GM19324 (cell line): ENCODE data around the gene HIP1.
"Not testable (repeated sequence)": the region's sequence is repeated elsewhere in the genome, so short reads cannot be mapped to it uniquely, and the experiment has no call there.

Experiments
- ATAC-seq: cut with Tn5 transposase; IDR thresholded peaks from one replicate; pipeline ENCODE4 v1.9.1; 2021; ENCODE audit warnings: mild to moderate bottlenecking, moderate library complexity; ENCODE audit not compliant: unreplicated experiment, low FRiP score

HIP1 gene

DNA sequence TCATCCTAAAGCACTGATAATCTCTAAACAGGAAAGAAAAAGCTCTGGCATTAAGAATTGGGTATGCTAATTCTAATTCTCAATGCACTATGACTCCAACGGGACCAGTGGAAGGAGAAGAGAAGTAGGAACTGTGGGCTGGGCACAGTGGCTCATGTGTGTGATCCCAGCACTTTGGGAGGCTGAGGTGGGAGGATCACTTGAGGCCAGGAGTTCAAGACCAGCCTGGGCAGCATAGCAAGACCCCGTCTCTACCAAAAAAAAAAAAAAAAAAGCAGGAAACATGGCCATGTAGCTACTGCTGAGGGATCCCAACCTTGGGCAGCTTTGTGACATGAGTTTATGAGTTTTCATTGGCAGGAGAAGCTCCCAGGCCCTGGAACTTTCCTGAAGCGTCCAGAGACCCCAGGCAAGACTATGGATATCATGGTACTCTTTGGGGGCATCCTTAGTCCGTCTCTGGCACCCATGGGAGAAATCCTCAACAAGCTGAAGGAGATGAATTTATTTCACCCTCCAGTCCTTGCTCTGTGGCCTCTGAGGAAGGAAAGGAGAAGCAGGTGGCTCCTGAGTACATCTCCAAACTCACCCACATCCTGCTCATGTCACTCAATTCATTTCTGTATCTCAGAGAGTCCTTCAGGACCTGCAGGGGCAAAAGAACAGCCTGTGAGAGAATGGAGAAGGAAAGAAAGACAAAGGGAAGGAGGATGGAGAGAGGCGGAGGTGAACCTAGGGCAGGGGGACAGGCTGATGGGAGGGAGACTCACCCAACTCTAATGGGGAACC is 147.1 kb downstream of the HIP1 start:
- no peak for ATAC-seq

DNA sequence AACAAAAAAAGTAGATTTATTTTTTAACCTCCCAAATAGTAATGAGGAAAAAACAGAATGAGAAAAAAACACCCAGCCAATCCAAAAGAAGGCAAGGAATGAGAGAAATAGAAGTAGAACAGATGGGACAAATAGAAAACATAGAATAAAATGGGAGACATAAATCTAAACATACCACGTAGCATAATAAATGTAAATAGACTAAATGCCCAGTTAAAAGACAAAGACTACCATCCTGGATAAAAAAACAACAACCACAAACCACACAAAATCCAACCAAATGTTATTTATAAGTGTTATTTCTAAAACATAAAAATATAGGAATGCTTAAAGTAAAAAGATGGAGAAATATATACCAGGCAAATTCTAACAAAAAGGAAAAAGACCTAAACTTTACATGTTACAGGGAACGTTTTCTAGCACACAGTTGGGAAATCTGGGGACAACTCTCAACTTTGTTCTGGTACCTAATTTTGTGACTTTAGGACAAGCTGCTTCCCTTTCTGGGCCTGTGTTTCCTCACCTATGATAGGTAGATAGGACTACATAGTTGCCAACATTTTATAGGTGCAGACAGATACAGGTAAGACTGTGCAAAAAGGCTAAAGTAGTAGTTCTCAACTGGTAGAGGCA is 148.3 kb downstream of the HIP1 start:
- ATAC-seq, result no peak

GRCh38 chr7:75584354-75584753 is 154.4 kb downstream of the HIP1 start:
- no peak for ATAC-seq

GRCh38 chr7:75583255-75583654 is 155.5 kb downstream of the HIP1 start:
- no peak for ATAC-seq

DNA sequence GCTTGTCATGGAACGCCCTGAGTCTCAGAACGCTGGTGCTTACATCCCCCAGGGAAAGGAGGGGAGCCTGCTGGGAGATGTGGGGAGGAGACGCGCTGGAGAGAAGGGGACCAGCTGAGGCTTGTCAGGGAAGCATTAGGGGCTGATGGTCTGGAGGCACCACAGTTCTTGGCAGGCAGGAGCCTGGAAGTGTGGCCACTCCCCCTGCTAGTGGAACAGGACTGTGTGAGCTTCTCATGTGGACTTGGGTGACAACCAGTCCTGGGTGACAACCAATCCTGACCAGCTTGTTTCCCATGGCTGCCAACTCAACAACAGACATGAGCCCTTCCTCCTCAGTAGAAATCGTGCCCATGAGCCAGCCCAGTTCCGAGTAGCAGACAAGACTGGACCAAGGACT is 158.8 kb downstream of the HIP1 start:
- ATAC-seq, result no peak

GRCh38 chr7:75578081-75578480 is 160.7 kb downstream of the HIP1 start:
- ATAC-seq, result no peak

- no peak for ATAC-seq
Measured at GRCh38 chr7:75575488-75576121, 163.1 kb downstream of the HIP1 start.

DNA sequence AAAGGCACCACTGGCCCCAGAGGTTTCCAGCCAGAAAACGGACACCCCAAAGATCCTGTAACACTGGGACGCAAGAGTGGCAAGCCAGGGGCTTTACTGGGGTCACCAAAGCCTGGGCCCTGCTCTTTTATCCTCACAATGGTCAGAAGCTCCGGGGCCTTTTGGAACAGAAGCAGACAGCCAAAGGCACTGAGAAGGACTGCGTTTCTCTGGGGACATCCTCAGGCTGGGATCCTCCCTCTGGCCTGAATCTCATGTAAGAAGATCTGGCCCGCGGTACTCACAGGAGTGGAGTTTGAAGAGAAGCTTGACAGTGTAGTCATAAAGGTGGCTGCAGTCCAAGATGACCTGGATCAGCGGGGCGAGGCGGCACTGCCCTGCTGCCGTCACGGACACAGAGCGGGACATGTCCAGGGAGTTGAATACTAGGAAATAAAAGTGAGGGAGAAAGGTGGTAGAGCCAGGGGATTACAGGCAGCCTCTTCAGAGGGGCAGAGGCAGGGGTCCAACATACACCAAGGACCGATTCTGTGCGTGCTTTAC is 165.2 kb downstream of the HIP1 start:
- ATAC-seq, result no peak

- ATAC-seq, result no peak
Measured at GRCh38 chr7:75572814-75573213, 165.9 kb downstream of the HIP1 start.

- no peak for ATAC-seq
Measured at GRCh38 chr7:75572396-75572795, 166.3 kb downstream of the HIP1 start.

- ATAC-seq, result no peak
Measured at GRCh38 chr7:75571209-75571608, 167.5 kb downstream of the HIP1 start.

- ATAC-seq, result not testable (repeated sequence)
Measured at GRCh38 chr7:75569629-75570282, 169.0 kb downstream of the HIP1 start.

DNA sequence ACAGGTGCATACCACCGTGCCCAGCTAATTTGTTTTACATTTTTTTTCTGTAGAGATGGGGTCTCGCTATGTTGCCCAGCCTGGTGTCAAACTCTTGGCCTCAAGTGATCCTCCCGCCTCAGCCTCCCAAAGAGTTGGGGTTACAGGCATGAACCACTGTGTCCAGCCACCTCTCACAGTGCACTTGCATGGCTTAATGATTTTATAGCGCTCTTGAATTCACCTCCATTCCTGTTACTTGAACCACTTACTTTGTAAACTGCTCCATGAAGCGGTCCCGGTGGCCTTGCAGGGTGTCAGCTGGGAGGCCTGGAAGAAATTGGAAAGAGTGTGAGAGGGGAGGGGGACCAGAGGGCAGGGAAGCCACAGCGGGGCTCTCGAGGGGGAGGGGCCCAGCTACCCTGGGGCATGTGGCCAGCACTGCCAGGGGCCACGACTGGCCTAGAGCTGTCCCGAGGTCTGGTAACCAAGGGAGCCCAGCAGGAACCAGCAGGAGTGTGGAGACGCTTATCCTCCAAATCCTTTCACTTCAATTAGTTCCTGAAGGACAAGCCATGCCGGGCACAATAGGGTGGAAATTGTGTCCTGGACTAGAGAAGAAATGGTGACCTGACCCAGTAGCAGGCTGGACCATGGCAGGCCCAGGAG is 170.7 kb downstream of the HIP1 start:
- no peak for ATAC-seq

DNA sequence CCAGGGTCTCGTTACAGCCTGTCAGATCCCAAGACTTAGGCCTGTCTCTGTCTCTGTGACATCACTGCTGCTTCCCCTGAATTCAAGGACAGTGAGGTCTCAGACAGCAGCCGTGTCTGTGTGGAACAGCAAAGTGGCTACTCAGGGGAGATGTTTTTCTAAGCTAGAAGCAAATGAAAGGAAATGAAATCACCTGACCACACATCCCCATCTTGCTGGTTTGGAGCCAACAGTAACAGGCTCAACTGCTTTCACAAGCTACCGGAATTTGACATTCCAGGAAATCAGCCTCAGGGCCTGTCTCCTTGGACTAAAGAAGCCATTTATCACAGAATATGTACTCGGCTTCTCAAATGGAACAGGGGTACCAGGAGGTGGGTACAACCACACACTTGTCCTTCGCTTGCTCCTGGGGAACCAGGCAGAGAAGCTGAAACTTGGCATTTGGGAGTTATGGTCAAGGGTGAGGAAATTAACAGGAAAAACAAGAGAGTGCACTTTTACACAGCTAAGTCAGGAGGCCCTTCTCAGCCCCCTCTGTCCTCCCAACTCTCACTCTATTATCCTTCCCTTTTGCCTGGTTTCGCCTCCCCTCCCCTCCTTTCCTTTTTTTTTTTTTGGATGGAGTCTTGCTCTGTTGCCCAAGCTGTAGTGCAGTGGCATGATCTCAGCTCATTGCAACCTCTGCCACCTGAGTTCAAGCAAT is 173.5 kb downstream of the HIP1 start:
- no peak for ATAC-seq

DNA sequence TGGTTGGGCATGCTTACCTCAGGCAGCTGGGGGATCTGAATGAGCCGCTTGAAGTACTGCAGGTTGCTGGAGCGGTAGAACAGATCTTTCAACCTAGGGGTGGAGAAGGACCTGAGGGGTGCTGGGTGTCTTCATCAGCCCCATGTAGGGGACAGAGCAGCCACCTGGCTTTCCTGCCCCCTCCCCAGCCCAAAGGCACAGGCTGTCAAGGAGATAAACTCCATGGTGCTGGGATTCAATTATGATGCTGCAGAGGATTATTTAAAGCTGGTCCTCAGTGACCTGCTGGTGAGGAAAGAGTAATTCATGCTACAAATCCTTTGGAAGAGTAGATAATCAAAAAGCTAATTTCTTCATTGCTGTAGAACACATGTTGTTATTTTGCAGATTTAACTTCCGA is 175.6 kb downstream of the HIP1 start:
- ATAC-seq, result no peak

GRCh38 chr7:75559976-75560365 is 178.8 kb downstream of the HIP1 start:
- no peak for ATAC-seq

GRCh38 chr7:75559355-75559975 is 179.3 kb downstream of the HIP1 start:
- ATAC-seq, result no peak

DNA sequence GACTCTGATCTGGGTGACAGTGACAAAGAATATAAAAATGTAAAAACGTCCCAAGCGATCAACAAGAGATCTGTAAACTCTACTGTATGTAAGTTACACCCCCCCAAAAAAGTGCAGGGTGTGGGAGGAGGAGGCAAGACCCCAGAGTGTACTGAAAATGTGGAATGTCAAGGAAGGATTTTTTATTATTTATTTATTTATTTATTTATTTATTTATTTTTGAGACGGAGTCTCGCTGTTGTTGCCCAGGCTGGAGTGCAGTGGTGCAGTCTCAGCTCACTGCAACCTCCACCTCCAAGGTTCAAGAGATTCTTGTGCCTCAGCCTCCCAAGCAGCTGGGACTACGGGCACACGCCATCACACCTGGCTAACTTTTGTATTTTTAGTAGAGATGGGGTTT is 181.9 kb downstream of the HIP1 start:
- ATAC-seq, result not testable (repeated sequence)

- ATAC-seq, result no peak
Measured at GRCh38 chr7:75555736-75556135, 183.0 kb downstream of the HIP1 start.
